ENCODE data around the gene SCGN.

GRCh38 chr6:25730907-25731306 is 78.9 kb downstream of the SCGN start:
- TF ChIP-seq ZNF416 (CRISPR knock-in tag; IDR thresholded peaks at IDR 0.05), result no peak
- TF ChIP-seq CTCF (IDR thresholded peaks at IDR 0.05), result no peak
- no peak for TF ChIP-seq FOXJ3 (CRISPR knock-in tag; IDR thresholded peaks at IDR 0.05; ENCODE audit: borderline replicate concordance)
- TF ChIP-seq ZNF121 (CRISPR knock-in tag; IDR thresholded peaks at IDR 0.05), result no peak
- no peak for TF ChIP-seq JAZF1 (CRISPR knock-in tag; IDR thresholded peaks at IDR 0.05)
- no peak for TF ChIP-seq NR2C2 (CRISPR knock-in tag; IDR thresholded peaks at IDR 0.05)
- TF ChIP-seq GABPB1 (CRISPR knock-in tag; IDR thresholded peaks at IDR 0.05), result no peak
- TF ChIP-seq E2F4 (CRISPR knock-in tag; IDR thresholded peaks at IDR 0.05; ENCODE audit: borderline replicate concordance, low read depth), result no peak
- TF ChIP-seq ATF6 (CRISPR knock-in tag; IDR thresholded peaks at IDR 0.05), result no peak
- TF ChIP-seq CREB1 (CRISPR knock-in tag; IDR thresholded peaks at IDR 0.05), result no peak
- TF ChIP-seq PRDM15 (CRISPR knock-in tag; IDR thresholded peaks at IDR 0.05), result no peak
- TF ChIP-seq NFYB (CRISPR knock-in tag; conservative IDR thresholded peaks at IDR 0.05; ENCODE audit: low read depth), result no peak
- TF ChIP-seq HMGXB4 (CRISPR knock-in tag; IDR thresholded peaks at IDR 0.05), result no peak
- TF ChIP-seq MAX (CRISPR knock-in tag; IDR thresholded peaks at IDR 0.05), result no peak
